ENCODE results near the gene OLFML2B.

The OLFML2B gene

GRCh38 chr1:161978011-161978790 is 45.5 kb downstream of the OLFML2B start:
- no peak for DNase-seq (ENCODE audit: low read depth)

DNA sequence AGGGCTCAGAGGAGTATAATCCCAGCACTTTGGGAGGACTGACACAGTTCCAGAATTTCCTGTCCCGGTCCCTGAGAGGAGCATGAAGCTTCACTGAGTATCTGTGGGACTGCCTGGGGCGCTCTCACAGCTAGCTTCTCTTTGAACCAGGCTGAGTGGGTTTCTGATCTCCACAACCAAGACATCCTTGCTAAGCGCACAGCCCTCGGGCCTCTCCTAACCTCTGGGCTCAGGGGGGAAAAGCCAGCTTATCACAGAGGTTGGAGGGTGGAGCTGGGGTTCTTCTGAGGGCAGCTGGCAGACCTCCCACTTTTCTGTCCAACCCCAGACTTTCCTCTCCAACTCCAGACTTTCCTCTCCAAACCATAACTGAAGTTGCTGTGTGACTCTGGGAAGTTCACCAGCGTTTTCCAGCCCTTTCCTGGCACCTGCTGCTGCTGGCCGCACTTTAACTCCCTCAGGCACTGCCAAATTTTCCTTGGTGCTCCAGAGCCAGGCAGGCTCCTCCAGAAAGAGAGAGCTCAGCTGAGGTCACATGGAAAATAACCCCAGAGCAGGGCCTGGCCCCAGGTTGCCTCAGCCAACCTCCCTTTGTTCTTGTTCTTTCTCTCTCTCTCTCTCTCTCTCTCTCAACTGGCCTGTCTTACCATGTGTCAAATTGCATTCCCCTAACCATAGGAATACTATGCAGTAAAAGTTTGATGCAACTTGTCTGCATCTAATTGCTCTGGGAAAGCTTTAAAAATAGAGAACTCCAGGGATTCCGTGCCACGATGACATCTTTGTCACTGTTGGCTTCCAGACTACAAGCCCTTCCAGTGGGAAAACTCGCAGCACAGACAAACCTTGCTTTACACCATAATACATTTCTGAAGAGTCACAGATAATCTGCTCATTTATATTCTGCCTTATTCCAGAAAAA is 49.5 kb downstream of the OLFML2B start:
- no peak for DNase-seq (ENCODE audit: low read depth)

DNA sequence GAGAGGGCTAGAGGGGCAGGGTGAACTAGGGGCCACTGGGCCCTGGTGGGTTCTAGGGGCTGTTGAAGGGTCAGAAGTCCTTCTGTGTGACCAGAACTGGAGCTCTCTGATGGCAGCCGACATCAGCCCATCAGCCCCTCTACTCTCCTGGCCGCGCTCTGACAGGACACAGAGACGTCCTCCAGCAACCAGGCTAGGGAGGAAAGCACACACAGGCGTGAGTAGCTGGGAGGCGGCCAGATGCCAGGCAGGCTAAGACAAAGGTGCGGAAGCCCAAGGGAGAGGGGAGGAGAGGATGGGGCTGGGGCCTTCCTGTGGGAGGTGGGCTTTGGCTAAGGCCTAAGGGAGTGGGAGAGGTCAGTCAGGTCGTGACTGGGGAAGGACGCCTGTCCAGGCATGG is 50.8 kb downstream of the OLFML2B start:
- DNase-seq (ENCODE audit: low read depth), result no peak

DNA sequence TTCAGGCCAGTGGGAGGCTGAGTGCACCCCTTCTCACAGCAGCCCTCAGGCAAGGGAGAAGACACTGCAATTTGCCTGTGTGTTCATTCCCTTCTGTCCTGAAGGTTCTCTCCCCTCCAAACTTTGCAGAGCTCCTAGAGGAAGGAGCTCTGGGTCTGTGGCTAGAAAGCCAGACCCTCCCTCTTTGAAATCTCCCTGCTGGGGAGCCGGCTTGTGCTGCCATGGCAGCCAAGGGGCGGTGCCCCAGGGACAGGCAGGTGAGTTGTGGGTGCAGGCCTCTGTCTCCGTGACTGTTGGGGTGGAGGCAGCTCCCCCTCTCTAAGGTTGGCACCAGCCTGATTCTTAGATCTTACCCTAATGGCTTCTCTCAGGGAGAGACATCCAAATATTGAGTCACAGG is 53.0 kb downstream of the OLFML2B start:
- DNase-seq (ENCODE audit: low read depth), result no peak

GRCh38 chr1:161970036-161970435 is 53.6 kb downstream of the OLFML2B start:
- DNase-seq (ENCODE audit: low read depth), result no peak

DNA sequence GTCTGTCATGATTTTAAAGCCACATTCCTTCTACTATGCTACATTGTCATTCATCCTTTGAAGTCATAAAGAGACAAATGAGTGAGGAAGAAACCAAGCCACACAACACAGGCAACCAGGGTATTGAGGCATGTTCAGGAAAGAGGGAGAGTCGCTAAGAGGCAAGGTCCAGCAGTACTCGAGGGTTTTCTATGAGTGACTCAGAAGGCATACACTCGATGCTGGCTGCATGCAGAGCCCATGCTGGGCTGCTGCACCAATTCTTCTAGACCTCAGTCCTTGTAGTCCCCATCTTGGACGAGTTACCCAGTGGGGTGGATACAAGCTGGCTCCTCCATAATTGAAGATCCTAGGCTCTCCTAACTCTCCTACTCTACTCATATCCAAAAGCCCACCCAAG is 57.6 kb downstream of the OLFML2B start:
- no peak for DNase-seq (ENCODE audit: low read depth)

GRCh38 chr1:161962091-161962887 is 61.4 kb downstream of the OLFML2B start:
- peak; percentile 69 for DNase-seq (ENCODE audit: low read depth)

DNA sequence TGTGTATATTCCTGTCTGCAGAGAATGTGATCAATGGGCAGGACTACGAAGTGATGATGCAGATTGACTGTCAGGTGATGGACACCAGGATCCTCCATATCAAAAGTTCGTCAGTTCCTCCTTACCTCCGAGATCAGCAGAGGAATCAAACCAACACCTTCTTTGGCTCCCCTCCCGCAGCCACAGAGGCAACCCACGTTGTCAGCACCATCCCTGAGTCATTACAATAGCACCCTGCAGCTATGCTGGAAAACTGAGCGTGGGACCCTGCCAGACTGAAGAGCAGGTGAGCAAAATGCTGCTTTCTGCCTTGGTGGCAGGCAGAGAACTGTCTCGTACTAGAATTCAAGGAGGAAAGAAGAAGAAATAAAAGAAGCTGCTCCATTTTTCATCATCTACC is 65.2 kb downstream of the OLFML2B start:
- DNase-seq (ENCODE audit: low read depth), result no peak

DNA sequence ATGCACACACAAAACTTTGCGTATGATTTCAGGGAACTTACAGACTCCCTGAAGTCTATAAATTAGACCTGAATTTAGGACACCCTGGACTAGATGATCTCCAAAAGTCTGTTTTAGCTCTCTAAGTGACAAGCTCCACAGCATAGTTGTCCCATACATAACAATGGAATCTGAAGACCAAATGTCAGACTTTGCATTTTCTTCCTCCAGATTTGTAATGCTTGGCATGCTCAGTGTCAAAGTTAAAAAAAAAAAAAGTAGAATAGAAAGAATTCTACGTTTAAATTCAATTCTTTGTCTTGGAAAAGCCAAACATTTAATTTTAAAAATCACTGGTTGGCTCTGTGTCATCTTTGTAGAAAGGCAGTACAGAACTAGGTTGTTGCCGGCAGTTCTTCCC is 66.7 kb downstream of the OLFML2B start:
- DNase-seq (ENCODE audit: low read depth), result no peak

GRCh38 chr1:161956097-161956496 is 67.6 kb downstream of the OLFML2B start:
- DNase-seq (ENCODE audit: low read depth), result no peak

GRCh38 chr1:161955606-161956005 is 68.1 kb downstream of the OLFML2B start:
- DNase-seq (ENCODE audit: low read depth), result no peak

DNA sequence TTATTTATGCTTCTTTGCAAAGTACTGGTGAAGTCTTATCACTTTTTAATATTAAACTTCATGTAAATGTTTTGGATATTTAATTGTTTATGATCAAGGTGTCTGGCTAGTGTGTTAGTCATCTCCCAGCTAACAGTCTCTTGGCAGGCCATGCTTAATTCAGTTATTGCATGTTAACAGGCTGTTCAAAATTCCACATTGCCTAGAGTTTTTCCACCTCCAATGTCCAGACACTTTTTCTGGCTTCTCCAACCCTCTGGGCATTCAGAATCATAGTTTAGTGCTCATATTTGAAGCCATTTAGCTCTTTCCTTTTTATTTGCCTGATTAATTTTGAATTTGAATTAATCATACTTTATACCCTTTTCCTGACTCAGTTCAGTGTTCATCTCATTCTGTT is 69.2 kb downstream of the OLFML2B start:
- DNase-seq (ENCODE audit: low read depth), result no peak

- DNase-seq (ENCODE audit: low read depth), result no peak
Measured at GRCh38 chr1:161954050-161954449, 69.6 kb downstream of the OLFML2B start.

GRCh38 chr1:161953256-161953920 is 70.3 kb downstream of the OLFML2B start:
- no peak for DNase-seq (ENCODE audit: low read depth)

GRCh38 chr1:161952607-161953172 is 71.0 kb downstream of the OLFML2B start:
- no peak for DNase-seq (ENCODE audit: low read depth)

DNA sequence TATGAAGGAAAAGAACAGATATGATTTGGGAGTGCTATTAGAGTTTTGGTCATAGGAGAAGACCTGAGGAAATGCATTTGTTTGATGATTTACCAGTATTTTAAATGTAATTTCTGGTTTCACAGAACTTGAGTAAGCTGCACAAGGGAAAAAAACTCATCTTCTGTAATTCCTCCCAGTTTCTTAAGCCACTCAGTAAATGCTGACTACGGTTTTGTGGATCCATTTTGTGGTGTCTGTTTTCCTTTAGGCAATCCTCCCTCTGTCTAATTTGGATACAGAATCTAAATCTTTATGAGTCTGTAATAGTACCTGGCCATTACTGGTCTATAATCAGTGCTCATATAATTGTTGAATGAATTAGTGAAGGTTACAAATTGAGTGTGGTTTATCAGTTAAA is 72.0 kb downstream of the OLFML2B start:
- no peak for DNase-seq (ENCODE audit: low read depth)

DNA sequence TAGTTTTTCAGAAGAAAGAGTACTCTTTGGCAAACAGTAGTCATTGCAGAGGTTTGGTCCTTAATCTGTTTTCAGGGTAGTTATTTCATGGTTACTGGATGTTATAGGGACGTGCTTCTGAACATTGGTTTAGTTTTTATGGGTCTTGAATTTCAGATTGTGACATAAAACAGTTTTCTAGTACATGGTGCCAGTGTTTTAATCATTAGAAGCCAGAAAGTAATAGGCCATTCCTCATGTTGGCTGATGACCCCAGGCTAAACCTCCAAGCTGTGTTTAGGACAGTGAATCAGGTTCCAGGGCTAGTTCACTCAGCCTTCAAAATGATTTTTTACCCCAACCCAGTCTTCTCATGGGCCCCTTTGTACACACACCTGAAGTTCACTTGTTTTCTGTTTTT is 73.3 kb downstream of the OLFML2B start:
- DNase-seq (ENCODE audit: low read depth), result no peak

GRCh38 chr1:161949548-161949947 is 74.1 kb downstream of the OLFML2B start:
- DNase-seq (ENCODE audit: low read depth), result no peak

GRCh38 chr1:161948435-161948834 is 75.2 kb downstream of the OLFML2B start:
- no peak for DNase-seq (ENCODE audit: low read depth)

GRCh38 chr1:161946071-161946987 is 77.3 kb downstream of the OLFML2B start:
- no peak for DNase-seq (ENCODE audit: low read depth)
